Measurements from ENCODE around the gene CHSY3. TPM values are rescaled to one million over a fixed set of nuclear protein-coding genes. Genes with fewer than 3 reads are reported as not detected.

CHSY3 gene
- total RNA-seq, 2 donors from 2014 or later = 24.3 to 28.3 TPM

- Histone ChIP-seq H3K4me3 (no peak overlapping the region), H3K4me1 (ENCODE audit: control insufficient read depth in 1 of 2, low read depth in 2 of 2) (no peaks in the 10 kb centered on the region), H3K36me3 (no peaks in the 10 kb centered on the region), H3K27me3 (replicated peaks; ENCODE audit: insufficient read depth) (no peaks in the 10 kb centered on the region), H3K27ac (no peak overlapping the region), H3K9me3 (no peaks in the 10 kb centered on the region)
- no peak for DNase-seq (ENCODE audit: low spot score)
- ATAC-seq (ENCODE audit: insufficient number of reproducible peaks, low FRiP score, low read depth) = no peak
- no peak for TF ChIP-seq CTCF (IDR thresholded peaks at IDR 0.05)
These were observed 194.7 kb downstream of the CHSY3 start for GRCh38 chr5:130099008-130099407.

- H3K27ac ChIP-seq = no peak overlapping the region
- DNase-seq (ENCODE audit: low spot score) (no peak), ATAC-seq (ENCODE audit: insufficient number of reproducible peaks, low FRiP score, low read depth) (no peak)
- TF ChIP-seq CTCF (IDR thresholded peaks at IDR 0.05) = no peak
- H3K27me3 ChIP-seq (replicated peaks; ENCODE audit: insufficient read depth) = no peaks in the 10 kb centered on the region
- no peaks in the 10 kb centered on the region for H3K4me1 ChIP-seq (ENCODE audit: control insufficient read depth in 1 of 2, low read depth in 2 of 2)
- no peaks in the 10 kb centered on the region for H3K9me3 ChIP-seq
- H3K36me3 ChIP-seq = no peaks in the 10 kb centered on the region
- no peak overlapping the region for H3K4me3 ChIP-seq
These were observed 198.1 kb downstream of the CHSY3 start for GRCh38 chr5:130102375-130102774.

- Histone ChIP-seq H3K9me3 (no peaks in the 10 kb centered on the region), H3K27me3 (replicated peaks; ENCODE audit: insufficient read depth) (no peaks in the 10 kb centered on the region), H3K4me1 (ENCODE audit: control insufficient read depth in 1 of 2, low read depth in 2 of 2) (no peaks in the 10 kb centered on the region), H3K36me3 (no peaks in the 10 kb centered on the region), H3K27ac (no peak overlapping the region), H3K4me3 (no peak overlapping the region)
- TF ChIP-seq CTCF (IDR thresholded peaks at IDR 0.05) = no peak
- no peak for DNase-seq (ENCODE audit: low spot score)
- ATAC-seq (ENCODE audit: insufficient number of reproducible peaks, low FRiP score, low read depth) = no peak
These were observed 198.7 kb downstream of the CHSY3 start for GRCh38 chr5:130102960-130103359.

GRCh38 chr5:130104895-130105688 lies 200.8 kb downstream of the CHSY3 start:
- no peaks in the 10 kb centered on the region for H3K4me1 ChIP-seq (ENCODE audit: control insufficient read depth in 1 of 2, low read depth in 2 of 2)
- DNase-seq (ENCODE audit: low spot score) (no peak), ATAC-seq (ENCODE audit: insufficient number of reproducible peaks, low FRiP score, low read depth) (no peak)
- H3K27me3 ChIP-seq (replicated peaks; ENCODE audit: insufficient read depth) = no peaks in the 10 kb centered on the region
- no peaks in the 10 kb centered on the region for H3K36me3 ChIP-seq
- H3K4me3 ChIP-seq = no peak overlapping the region
- TF ChIP-seq CTCF (IDR thresholded peaks at IDR 0.05) = no peak
- no peak overlapping the region for H3K27ac ChIP-seq
- no peaks in the 10 kb centered on the region for H3K9me3 ChIP-seq

- Histone ChIP-seq H3K27ac (no peak overlapping the region), H3K4me1 (ENCODE audit: control insufficient read depth in 1 of 2, low read depth in 2 of 2) (no peaks in the 10 kb centered on the region), H3K4me3 (no peak overlapping the region), H3K27me3 (replicated peaks; ENCODE audit: insufficient read depth) (no peaks in the 10 kb centered on the region), H3K36me3 (no peaks in the 10 kb centered on the region), H3K9me3 (no peaks in the 10 kb centered on the region)
- no peak for DNase-seq (ENCODE audit: low spot score)
- ATAC-seq (ENCODE audit: insufficient number of reproducible peaks, low FRiP score, low read depth) = no peak
- no peak for TF ChIP-seq CTCF (IDR thresholded peaks at IDR 0.05)
These were observed 202.2 kb downstream of the CHSY3 start for GRCh38 chr5:130106480-130106879.

All from thoracic aorta (tissue), 2 donors.